ENCODE results near the gene KLF8. TPM values are rescaled to one million over a fixed set of nuclear protein-coding genes. Genes with fewer than 3 reads are reported as not detected.

Gene KLF8
- polyA plus RNA-seq, 1 of the 3 experiments (the other 2 are of a cell fraction): 0.16 TPM

GRCh38 chrX:56308726-56309125, 76.6 kb downstream of the KLF8 start:
- POLR2A ChIA-PET: no interaction called here
- Histone ChIP-seq H3F3A (replicated peaks; ENCODE audit: insufficient read depth) (no peaks in the 10 kb centered on the region), H3K79me2 (ENCODE audit: insufficient read depth) (no peaks in the 10 kb centered on the region), H4K20me1 (ENCODE audit: insufficient read depth) (no peaks in the 10 kb centered on the region), H3K4me2 (no peak overlapping the region), H3K27ac (ENCODE audit: low read depth in 2 of 2, low read length in 1 of 2) (no peak overlapping the region), H3K4me3 (ENCODE audit: low read depth in 2 of 2, low read length in 1 of 2) (no peak overlapping the region), H3K36me3 (replicated peaks in 1 of 2; ENCODE audit: control insufficient read depth in 1 of 2, insufficient read depth in 2 of 2, low read length in 1 of 2) (no peaks in the 10 kb centered on the region), H3K9me3 (no peaks in the 10 kb centered on the region), H2AFZ (ENCODE audit: low read depth) (no peak overlapping the region), H3K4me1 (ENCODE audit: control insufficient read depth in 1 of 2, insufficient read depth in 2 of 2, low read depth in 1 of 2, low read length in 1 of 2) (no peaks in the 10 kb centered on the region), H3K27me3 (ENCODE audit: insufficient read depth) (no peaks in the 10 kb centered on the region; the same call in 1 of the 2 replicates), H3K9ac (no peak overlapping the region), H3K9me2 (no peaks in the 10 kb centered on the region)
- DNase-seq: no peak
- TF ChIP-seq JUND (IDR thresholded peaks at IDR 0.05): no peak
- no peak for TF ChIP-seq POLR2AphosphoS5 (IDR thresholded peaks at IDR 0.05; ENCODE audit: low read depth, low read length)
- TF ChIP-seq RFX5 (IDR thresholded peaks at IDR 0.05; ENCODE audit: low read length): no peak
- TF ChIP-seq MAX (IDR thresholded peaks at IDR 0.05; ENCODE audit: low read depth): no peak
- no peak for TF ChIP-seq CHD2 (IDR thresholded peaks at IDR 0.05; ENCODE audit: low read length, partially characterized antibody)
- TF ChIP-seq RAD21 (IDR thresholded peaks at IDR 0.05; ENCODE audit: low read length): no peak
- no peak for TF ChIP-seq EP300 (IDR thresholded peaks at IDR 0.05; ENCODE audit: borderline replicate concordance in 1 of 2, low read depth in 1 of 2, low read length in 1 of 2)
- no peak for TF ChIP-seq REST (IDR thresholded peaks at IDR 0.05; ENCODE audit: low read depth, low read length)
- TF ChIP-seq EZH2phosphoT487 (IDR thresholded peaks at IDR 0.05; ENCODE audit: borderline replicate concordance, low read depth): no peak
- no peak for TF ChIP-seq CTCF (IDR thresholded peaks at IDR 0.05)
- no peak for TF ChIP-seq MEF2A (IDR thresholded peaks at IDR 0.05; ENCODE audit: borderline replicate concordance, low read depth)
- no peak for TF ChIP-seq YY1 (IDR thresholded peaks at IDR 0.05; ENCODE audit: low read depth)
- CTCF ChIA-PET: no interaction called here
- WGBS (ENCODE audit: low lambda C conversion rate): 0% methylated on average over 1 of the region's 1 CpG

- Histone ChIP-seq H3K9me3 (no peaks in the 10 kb centered on the region), H3K79me2 (ENCODE audit: insufficient read depth) (no peaks in the 10 kb centered on the region), H3K4me2 (no peak overlapping the region), H3K9ac (no peak overlapping the region), H3K4me1 (ENCODE audit: control insufficient read depth in 1 of 2, insufficient read depth in 2 of 2, low read depth in 1 of 2, low read length in 1 of 2) (no peaks in the 10 kb centered on the region), H3K4me3 (ENCODE audit: low read depth in 2 of 2, low read length in 1 of 2) (no peak overlapping the region), H3K27ac (ENCODE audit: low read depth in 2 of 2, low read length in 1 of 2) (no peak overlapping the region), H2AFZ (ENCODE audit: low read depth) (no peak overlapping the region), H3F3A (replicated peaks; ENCODE audit: insufficient read depth) (no peaks in the 10 kb centered on the region), H3K36me3 (replicated peaks in 1 of 2; ENCODE audit: control insufficient read depth in 1 of 2, insufficient read depth in 2 of 2, low read length in 1 of 2) (no peaks in the 10 kb centered on the region), H3K27me3 (ENCODE audit: insufficient read depth) (no peaks in the 10 kb centered on the region), H4K20me1 (ENCODE audit: insufficient read depth) (no peaks in the 10 kb centered on the region), H3K9me2 (no peaks in the 10 kb centered on the region)
- 8% methylated on average over 4 of the region's 4 CpGs for WGBS (ENCODE audit: low lambda C conversion rate)
- DNase-seq: no peak
- CTCF ChIA-PET: no interaction called here
- POLR2A ChIA-PET: no interaction called here
- TF ChIP-seq RXRA (IDR thresholded peaks at IDR 0.05; ENCODE audit: borderline replicate concordance, low read depth) (no peak), FOSL2 (IDR thresholded peaks at IDR 0.05; ENCODE audit: borderline replicate concordance, low read depth) (no peak), RAD21 (IDR thresholded peaks at IDR 0.05; ENCODE audit: low read length) (no peak), EZH2phosphoT487 (IDR thresholded peaks at IDR 0.05; ENCODE audit: borderline replicate concordance, low read depth) (no peak), SIN3A (IDR thresholded peaks at IDR 0.05; ENCODE audit: borderline replicate concordance, low read depth, low read length) (no peak), GABPA (IDR thresholded peaks at IDR 0.05; ENCODE audit: low read depth) (no peak)
These were observed 77.7 kb downstream of the KLF8 start for GRCh38 chrX:56309881-56310280.

All from SK-N-SH (cell line).